Epithelial cell of umbilical artery (primary cell): ENCODE results near the gene ZDHHC3. TPM values are rescaled to one million over a fixed set of nuclear protein-coding genes. Genes with fewer than 3 reads are reported as not detected.

Source experiments
- total RNA-seq: library from RNA; depleted of rRNA; stranded (reverse); fragments of >200 nt; gene quantifications from 2 replicates; pipeline ENCODE4 v1.2.3, GENCODE V29; 2014

Gene ZDHHC3
- 28.9 and 37.7 TPM in 2 replicates for total RNA-seq

DNA sequence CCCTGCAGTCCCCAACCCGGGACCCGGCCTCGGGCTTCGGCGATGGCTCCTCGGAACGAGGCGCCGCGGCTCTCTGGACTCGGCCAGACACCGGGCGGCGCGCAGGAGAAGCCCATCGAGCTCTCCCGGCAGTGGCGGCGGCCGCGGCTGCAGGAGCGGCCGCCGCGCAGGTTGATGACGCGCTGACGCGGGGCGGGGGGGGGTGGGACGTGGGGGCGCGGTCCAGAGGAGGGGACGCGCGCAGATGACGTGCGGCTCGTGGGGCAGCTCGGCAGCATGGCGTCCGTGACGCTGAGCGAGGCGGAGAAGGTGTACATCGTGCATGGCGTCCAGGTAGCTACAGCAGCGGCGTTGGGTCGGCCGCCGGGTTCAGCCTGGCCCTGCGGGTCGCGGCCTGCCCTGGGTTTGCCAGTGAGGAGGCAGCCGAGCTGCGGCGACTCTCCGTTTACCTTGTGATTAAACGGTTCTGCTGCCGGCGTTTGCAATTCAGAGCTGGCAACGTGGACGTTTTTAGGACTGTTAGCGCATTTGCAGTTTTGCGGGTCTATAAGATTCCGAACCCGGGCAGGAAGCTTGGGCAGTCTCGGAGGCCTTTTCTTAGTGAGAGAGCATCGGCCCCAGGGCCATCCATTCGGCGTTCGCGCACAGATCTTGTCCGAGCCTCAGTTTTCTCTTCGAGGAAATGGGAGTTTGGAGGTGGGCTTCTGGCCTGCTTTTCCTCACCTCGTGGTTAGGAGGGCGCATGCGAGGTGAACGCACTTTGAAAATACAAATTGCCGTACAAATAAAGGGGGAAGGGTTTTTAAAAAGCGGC is at the start of gene ZDHHC3, which contains the start of gene EXOSC7:
Gene ZDHHC3, minus strand, starts transcription at position 173 of the 814 bp plus-strand sequence. CDS start 16,738 bp downstream, outside the sequence.
Gene EXOSC7, plus strand, starts transcription at position 243 of the 814 bp plus-strand sequence. Its CDS starts 34 bp downstream, at position 277.

Other genes starting within 250 kb of the ZDHHC3 start
- gene ZNF501, start 246.5 kb downstream of the ZDHHC3 start, total RNA-seq: 3.2 and 5.8 TPM in 2 replicates
- gene KIAA1143, start 214.6 kb downstream of the ZDHHC3 start, total RNA-seq: 16.2 and 18.8 TPM in 2 replicates
- 15.3 and 19.9 TPM in 2 replicates for gene KIF15, start 214.4 kb downstream of the ZDHHC3 start, total RNA-seq
- gene TMEM42, start 114.3 kb downstream of the ZDHHC3 start, total RNA-seq: 11.9 and 12.0 TPM in 2 replicates
- gene TGM4, start 101.6 kb downstream of the ZDHHC3 start, total RNA-seq: 0.15 TPM in 1 of 2 replicates, not detected in the other
- 66.9 and 96.8 TPM in 2 replicates for gene EXOSC7, start 70 bp upstream of the ZDHHC3 start, total RNA-seq
- gene CLEC3B, start 50.1 kb upstream of the ZDHHC3 start, total RNA-seq: 0.32 and 0.61 TPM in 2 replicates
- gene CDCP1, start 170.2 kb upstream of the ZDHHC3 start, total RNA-seq: 0.97 and 2.0 TPM in 2 replicates